ENCODE data around the gene CDH12.
"Not testable (repeated sequence)": the region's sequence is repeated elsewhere in the genome, so short reads cannot be mapped to it uniquely, and the experiment has no call there.

The CDH12 gene

DNA sequence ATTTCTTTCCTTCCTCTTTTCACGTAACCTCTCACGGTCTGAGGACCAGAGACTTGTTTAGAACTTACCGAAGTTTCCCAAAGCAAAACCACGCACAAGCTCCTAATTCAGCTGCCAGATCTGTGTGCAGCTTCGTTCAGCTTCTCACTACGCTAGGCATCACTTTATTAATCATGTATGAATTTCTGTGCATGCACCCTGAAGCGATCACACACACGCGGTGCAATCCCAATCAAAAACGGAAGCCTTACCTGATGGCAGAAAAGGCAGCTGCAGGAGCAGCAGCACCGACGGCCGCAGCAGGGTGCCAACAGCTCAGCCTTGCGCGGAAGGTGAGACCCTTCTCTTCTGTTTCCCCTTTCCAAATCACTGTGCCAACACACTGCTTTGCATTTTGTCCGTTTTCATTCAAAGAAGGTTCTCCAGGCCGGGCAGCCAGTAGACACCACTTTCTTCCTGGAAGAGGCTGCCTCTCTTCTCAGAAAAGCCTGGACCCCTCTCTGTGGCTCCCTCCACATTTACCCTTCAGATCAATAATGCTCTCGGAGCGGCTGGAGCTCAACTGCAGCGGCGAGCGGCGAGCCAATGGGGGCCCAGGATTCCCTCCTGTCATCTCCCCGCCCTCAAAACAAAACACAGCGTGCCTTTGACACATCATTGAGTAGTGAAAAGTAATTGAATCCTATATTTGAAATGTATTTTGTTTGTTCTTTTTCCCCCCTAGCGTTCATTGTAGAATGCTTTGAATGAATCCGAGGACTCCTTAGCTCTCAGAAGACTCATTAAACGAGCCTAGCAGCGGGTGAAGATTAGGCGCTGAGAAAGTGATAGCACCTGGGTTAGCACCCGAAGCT, at the start of gene CDH12:
Gene CDH12 (minus strand): TSS at position 538 of the 854 bp plus-strand sequence.
- no peak for DNase-seq

DNA sequence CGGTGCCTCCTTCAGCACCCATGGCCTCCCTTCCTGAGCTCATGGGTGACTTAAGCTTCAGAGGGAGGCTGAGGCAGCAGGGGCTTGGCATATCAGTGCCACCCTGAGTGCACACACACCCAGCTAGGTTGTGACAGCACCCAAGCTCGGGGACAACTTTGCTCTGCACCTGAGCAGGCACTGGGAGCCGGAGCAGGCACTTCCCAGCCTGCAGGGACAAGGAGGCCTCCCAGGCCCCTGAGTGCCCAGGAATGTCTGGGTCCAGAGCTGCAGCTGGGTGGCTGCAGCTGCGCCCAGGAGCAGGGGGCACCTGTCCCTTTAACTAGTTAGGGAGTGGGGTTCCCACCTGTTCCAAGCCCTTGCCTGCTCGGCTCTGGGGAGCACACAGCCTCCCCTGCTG, 48.7 kb upstream of the CDH12 start:
- no peak for DNase-seq

- DNase-seq, result no peak
These were observed 47.7 kb upstream of the CDH12 start for GRCh38 chr5:22900801-22901310.

- no peak for DNase-seq
These were observed 46.2 kb upstream of the CDH12 start for GRCh38 chr5:22899341-22899740.

DNA sequence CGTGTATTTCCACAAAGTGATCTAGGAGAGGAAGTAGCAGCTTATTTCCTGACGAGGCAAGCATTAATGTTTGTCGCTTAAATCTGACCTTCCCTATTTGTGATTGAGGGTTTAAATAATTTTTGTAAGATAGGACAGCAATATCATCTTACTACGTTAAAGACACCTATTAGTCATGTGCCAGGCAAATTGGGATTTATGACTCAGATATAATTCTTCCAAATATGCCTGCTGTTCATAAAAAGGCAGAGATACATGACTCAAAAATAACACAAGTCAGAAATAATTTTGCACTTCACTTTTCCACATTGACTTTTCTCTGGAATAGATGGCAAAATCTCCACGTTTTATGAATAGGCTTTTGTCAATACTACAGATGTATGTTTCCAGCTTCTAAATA, 43.0 kb upstream of the CDH12 start:
- DNase-seq, result no peak

- DNase-seq, result no peak
These were observed 39.3 kb upstream of the CDH12 start for GRCh38 chr5:22892441-22892840.

DNA sequence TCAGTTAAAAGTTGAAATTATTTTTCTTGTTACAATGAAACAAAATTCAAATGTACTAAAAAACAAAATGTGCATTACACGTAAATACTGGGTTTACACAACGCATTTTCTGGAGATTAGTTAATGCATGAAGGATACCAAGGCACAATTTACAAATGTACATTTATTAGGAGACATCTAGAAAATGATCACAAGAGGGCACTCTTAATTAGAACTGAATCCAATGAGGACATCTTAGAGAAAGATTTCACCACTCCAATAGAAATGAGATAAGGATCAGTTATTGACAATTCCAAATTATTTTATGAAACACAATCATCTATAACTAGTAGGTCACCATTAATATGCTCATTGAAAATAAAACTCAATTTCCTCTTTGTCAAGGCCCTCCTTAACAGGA, 36.6 kb upstream of the CDH12 start:
- no peak for DNase-seq

DNA sequence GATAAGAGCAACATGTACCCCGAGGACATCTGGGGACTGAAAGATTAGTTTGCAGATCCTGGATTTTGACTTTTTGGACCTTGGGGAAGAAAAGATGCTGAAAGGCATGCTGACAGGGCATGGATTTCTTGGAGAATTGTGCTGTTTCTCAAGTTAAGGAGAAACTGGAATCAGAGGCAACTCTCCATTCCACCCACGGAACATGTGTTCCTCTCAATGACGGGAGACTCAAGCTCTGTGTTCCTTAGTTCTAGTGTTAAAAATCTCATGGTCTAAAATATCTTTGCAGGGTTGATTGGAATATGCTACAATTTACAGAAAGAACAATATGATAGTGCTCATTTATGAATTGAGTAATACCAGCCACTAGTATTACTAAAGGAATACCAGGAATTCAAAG, 34.4 kb upstream of the CDH12 start:
- DNase-seq, result no peak

GRCh38 chr5:22858911-22859310, 5.8 kb upstream of the CDH12 start:
- DNase-seq, result not testable (repeated sequence)

GRCh38 chr5:22855824-22856223, 2.7 kb upstream of the CDH12 start:
- DNase-seq, result no peak

- no peak for DNase-seq
These were observed 2.2 kb downstream of the CDH12 start for GRCh38 chr5:22850981-22851380.

GRCh38 chr5:22846693-22847092, 6.5 kb downstream of the CDH12 start:
- no peak for DNase-seq

GRCh38 chr5:22844636-22845035, 8.5 kb downstream of the CDH12 start:
- DNase-seq, result no peak

- no peak for DNase-seq
These were observed 9.0 kb downstream of the CDH12 start for GRCh38 chr5:22844155-22844554.

GRCh38 chr5:22842574-22842973, 10.6 kb downstream of the CDH12 start:
- no peak for DNase-seq

- DNase-seq, result no peak
These were observed 15.3 kb downstream of the CDH12 start for GRCh38 chr5:22837803-22838202.

DNA sequence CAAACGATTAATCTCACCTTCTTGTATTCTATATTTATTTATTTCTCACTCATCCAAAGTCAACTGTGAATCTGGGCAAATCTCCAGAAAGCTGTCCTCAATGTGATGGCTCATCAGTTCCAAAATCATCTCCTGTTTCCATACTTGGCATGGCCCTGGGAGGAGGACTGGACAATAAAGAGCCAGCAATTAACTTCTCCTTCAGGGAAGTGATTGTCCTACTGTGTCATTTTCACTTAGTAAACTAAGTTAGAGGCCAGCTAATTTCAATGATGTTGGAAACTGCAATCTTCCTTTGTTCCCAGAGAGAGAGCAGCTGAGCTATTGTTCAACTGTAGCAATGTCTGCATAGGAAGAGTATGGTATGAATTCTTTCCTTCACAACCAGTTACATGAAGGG, 17.5 kb downstream of the CDH12 start:
- no peak for DNase-seq

DNA sequence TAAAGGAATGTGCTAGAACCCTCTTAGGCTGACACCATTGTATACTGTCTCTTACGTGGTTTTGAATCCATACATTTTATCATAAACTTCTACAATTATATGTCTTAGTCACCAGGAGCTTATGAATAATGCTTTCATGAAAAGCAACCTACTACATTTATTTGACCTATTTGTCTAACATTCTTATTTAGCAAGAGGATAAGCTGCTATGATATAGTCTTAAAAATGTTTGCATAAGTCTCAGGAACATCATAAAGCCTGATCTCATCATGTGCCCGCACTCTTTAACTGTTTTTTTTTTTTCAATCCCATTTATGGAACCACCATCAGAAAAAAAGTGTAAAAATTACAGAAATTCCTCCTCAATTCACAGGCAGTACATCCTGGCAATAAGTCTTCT, 59.7 kb downstream of the CDH12 start:
- no peak for DNase-seq

DNA sequence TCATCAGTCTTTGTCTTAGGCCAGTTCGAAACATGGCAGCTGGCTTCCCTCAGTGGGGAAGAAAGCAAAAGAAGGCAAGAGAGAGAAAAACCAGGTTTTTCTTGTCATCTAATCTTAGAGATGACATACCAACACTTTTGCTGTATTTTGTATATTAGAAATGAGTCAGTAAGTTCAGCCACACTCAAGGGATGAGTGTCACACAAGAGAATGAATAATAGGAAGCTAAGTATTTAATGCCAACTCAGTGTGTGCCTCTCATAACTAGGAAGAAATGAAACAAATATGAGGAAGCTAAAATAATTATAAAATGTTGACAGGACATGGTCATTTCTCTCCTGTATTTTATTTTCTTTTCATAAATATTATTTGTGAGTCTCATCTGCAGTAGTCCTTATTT, 65.3 kb downstream of the CDH12 start:
- no peak for DNase-seq

DNA sequence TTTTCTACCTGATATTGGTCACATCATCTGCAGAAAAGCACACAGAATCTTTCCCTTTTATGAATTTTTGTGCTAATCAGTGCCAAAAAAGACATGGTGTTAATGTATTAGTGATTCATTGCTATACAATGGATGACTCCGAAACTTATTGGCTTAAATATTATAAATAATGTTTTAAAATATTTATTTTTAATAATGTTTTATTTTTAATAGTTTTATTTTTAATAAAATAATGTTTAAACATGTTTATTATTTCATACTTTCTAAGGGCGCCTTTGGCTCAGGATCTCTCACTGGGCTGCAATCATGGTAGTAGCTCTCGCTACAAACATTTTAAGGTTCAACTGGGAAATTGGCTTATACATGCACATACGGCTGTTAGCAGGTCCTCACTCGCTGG, 65.7 kb downstream of the CDH12 start:
- no peak for DNase-seq

GRCh38 chr5:22780756-22781155, 72.4 kb downstream of the CDH12 start:
- no peak for DNase-seq

GRCh38 chr5:22779499-22779898, 73.6 kb downstream of the CDH12 start:
- no peak for DNase-seq

DNA sequence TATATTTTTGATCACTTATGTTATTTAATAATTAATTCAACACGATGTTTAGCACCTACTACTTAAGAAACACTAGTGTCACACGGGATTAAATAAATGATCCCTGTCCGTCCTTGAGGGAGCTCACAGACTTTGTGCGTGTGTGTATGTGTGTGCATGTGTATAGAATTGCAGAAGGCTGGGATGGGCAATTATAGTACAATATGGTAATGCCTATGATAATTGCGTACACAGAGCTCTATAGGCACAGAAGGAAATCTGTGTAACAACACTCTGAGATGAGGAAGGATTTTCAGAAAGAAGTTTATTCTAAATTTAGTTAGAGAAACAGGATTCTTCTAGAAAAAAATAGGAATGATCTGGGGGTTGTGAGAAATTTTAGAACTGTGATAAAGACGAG, 76.9 kb downstream of the CDH12 start:
- DNase-seq, result no peak

- DNase-seq, result not testable (repeated sequence)
These were observed 78.9 kb downstream of the CDH12 start for GRCh38 chr5:22774214-22774613.

- DNase-seq, result no peak
These were observed 88.4 kb downstream of the CDH12 start for GRCh38 chr5:22764736-22765135.

Data from stimulated activated CD4-positive, alpha-beta T cell treated with anti-CD3 and anti-CD28 coated beads, Interleukin-1b, Interleukin-23, amount 100 ng/mL, for 48 hours (primary cell).